ENCODE measurements around the gene MED7. TPM values are rescaled to one million over a fixed set of nuclear protein-coding genes. Genes with fewer than 3 reads are reported as not detected.

Gene MED7
- total RNA-seq, 2 experiments from 2014 or later: 7.0 to 8.7 TPM

DNA sequence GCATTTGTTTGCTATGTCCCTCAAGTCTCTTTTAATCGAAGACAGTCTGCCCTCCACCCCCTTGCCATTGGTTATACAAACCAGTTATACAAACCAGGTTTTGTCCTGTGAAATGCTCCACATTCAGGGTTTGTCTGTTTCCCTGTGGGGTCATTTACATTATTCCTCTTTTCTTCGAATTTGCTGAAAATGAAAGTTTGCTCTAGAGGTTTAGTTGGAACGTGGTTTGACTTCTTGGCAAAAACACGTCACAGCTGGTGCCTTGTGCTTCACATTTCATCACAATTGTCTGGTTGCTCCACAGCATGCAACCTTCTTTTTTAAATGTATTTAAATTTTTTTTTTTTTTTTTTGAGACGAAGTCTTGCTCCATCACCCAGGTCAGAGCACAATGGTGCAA lies 29.7 kb downstream of the MED7 start:
- CTCF ChIA-PET: no interaction called here
- ATAC-seq (ENCODE audit: poor library complexity): no peak
- Histone ChIP-seq H3K27me3 (ENCODE audit: control insufficient read depth in 1 of 2, insufficient read depth in 2 of 2, low read length in 2 of 2) (no peaks in the 10 kb centered on the region), H3K4me3 (ENCODE audit: low read length) (no peak overlapping the region), H3K9me3 (ENCODE audit: control insufficient read depth in 1 of 2, insufficient read depth in 1 of 2, low read length in 2 of 2) (no peaks in the 10 kb centered on the region), H3K27ac (ENCODE audit: low read depth in 1 of 2, low read length in 2 of 2) (no peak overlapping the region), H3K4me1 (ENCODE audit: insufficient read depth, low read length) (peaks cover 22% of the 10 kb centered on the region), H3K36me3 (ENCODE audit: insufficient read depth, low read length) (no peaks in the 10 kb centered on the region)
- Mint-ChIP-seq H3K4me3 (no peak overlapping the region), H3K4me1 (ENCODE audit: low read depth) (peaks cover 36% of the 10 kb centered on the region), H3K27me3 (no peaks in the 10 kb centered on the region), H3K27ac (no peak overlapping the region), H3K9me3 (no peaks in the 10 kb centered on the region), H3K36me3 (ENCODE audit: low read depth) (no peaks in the 10 kb centered on the region)
- TF ChIP-seq, protein P1, sequence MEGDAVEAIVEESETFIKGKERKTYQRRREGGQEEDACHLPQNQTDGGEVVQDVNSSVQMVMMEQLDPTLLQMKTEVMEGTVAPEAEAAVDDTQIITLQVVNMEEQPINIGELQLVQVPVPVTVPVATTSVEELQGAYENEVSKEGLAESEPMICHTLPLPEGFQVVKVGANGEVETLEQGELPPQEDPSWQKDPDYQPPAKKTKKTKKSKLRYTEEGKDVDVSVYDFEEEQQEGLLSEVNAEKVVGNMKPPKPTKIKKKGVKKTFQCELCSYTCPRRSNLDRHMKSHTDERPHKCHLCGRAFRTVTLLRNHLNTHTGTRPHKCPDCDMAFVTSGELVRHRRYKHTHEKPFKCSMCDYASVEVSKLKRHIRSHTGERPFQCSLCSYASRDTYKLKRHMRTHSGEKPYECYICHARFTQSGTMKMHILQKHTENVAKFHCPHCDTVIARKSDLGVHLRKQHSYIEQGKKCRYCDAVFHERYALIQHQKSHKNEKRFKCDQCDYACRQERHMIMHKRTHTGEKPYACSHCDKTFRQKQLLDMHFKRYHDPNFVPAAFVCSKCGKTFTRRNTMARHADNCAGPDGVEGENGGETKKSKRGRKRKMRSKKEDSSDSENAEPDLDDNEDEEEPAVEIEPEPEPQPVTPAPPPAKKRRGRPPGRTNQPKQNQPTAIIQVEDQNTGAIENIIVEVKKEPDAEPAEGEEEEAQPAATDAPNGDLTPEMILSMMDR (IDR thresholded peaks at IDR 0.05): no peak
- peak in 3 of 14 experiments; percentile 10 to 45 (median 29) for DNase-seq
- intact Hi-C loops (cut with DNase I, micrococcal nuclease): no loop called here
- POLR2A ChIA-PET: no interaction called here

DNA sequence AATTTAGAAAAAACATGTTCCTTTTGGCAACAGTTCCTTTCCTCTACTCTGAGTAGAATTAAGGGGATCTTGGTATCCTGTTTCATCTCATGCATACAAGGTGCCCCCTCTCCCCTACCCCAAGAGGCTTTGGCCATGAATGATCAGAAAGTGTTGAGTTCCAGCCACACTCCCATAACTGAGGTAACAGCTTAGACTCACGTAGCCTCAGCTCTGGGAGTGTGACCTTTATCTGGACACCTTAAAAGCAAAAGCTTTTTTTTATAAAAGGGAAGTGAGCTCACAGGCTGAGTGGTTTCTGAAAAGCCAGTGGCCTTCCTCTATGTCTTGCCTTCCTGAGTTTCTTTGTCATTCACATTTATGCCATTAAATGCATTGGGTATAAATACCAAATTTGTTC lies 32.9 kb downstream of the MED7 start:
- Histone ChIP-seq H3K36me3 (ENCODE audit: insufficient read depth, low read length) (no peaks in the 10 kb centered on the region), H3K27ac (ENCODE audit: low read depth in 1 of 2, low read length in 2 of 2) (peak overlapping the region; percentile 42 to 81), H3K9me3 (ENCODE audit: control insufficient read depth in 1 of 2, insufficient read depth in 1 of 2, low read length in 2 of 2) (no peaks in the 10 kb centered on the region), H3K4me3 (ENCODE audit: low read length) (peak overlapping the region; percentile 40), H3K27me3 (ENCODE audit: control insufficient read depth in 1 of 2, insufficient read depth in 2 of 2, low read length in 2 of 2) (no peaks in the 10 kb centered on the region), H3K4me1 (ENCODE audit: insufficient read depth, low read length) (peaks cover 34% of the 10 kb centered on the region)
- CTCF ChIA-PET: no interaction called here
- POLR2A ChIA-PET: interaction anchor here (1.0 to 3.1 kb wide), 3 partner anchors 22 to 196 kb away, joined by 3 to 30 read pairs (median 4); partner anchors contain the start of gene MED7
- Mint-ChIP-seq H3K27me3 (no peaks in the 10 kb centered on the region), H3K4me1 (ENCODE audit: low read depth) (peaks cover 34% of the 10 kb centered on the region), H3K36me3 (ENCODE audit: low read depth) (no peaks in the 10 kb centered on the region), H3K4me3 (peak overlapping the region; percentile 75), H3K27ac (peak overlapping the region; percentile 87), H3K9me3 (no peaks in the 10 kb centered on the region)
- peak; percentile 37 for ATAC-seq (ENCODE audit: poor library complexity)
- TF ChIP-seq, protein P1 (IDR thresholded peaks at IDR 0.05): no peak
- peak in 4 of 14 experiments; percentile 35 to 76 (median 44) for DNase-seq
- intact Hi-C loops (cut with DNase I, micrococcal nuclease): no loop called here

DNA sequence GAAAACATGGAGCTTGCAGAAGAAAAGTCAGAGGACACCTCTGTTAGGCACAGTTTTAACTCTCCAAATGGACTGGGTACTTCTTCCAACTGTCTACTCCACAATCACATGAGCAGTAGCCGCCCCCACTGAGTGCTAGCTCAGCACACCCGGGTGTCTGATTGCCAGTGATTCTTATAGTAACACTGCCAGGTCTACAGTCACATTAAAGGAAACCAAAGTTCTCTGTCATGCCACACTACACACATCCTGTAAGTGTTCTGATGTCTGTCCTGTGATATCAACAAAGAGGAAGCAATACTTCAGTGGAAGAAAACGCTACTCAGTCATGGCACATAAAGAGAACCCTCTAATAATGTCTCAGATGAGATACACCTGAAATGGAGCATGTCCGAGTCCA lies 33.7 kb downstream of the MED7 start, which contains the start of gene HAVCR2:
HAVCR2 (minus strand) TSS at position 69 of the 400 bp plus-strand sequence; CDS start at position 8, 61 bp downstream.
- POLR2A ChIA-PET: interaction anchor here (0.9 to 3.1 kb wide), 3 partner anchors 33 to 198 kb away, joined by 4 to 30 read pairs (median 5); partner anchors contain the start of gene MED7
- H3K36me3 Mint-ChIP-seq (ENCODE audit: low read depth): peaks cover 2% of the 10 kb centered on the region
- H3K9me3 Mint-ChIP-seq: no peaks in the 10 kb centered on the region
- Histone ChIP-seq H3K9me3 (ENCODE audit: control insufficient read depth in 1 of 2, insufficient read depth in 1 of 2, low read length in 2 of 2) (no peaks in the 10 kb centered on the region), H3K27me3 (ENCODE audit: control insufficient read depth in 1 of 2, insufficient read depth in 2 of 2, low read length in 2 of 2) (no peaks in the 10 kb centered on the region), H3K27ac (ENCODE audit: low read depth in 1 of 2, low read length in 2 of 2) (peak within 1 kb of the TSS; percentile 42 to 81), H3K4me3 (ENCODE audit: low read length) (peak within 1 kb of the TSS; percentile 40), H3K4me1 (ENCODE audit: insufficient read depth, low read length) (peaks cover 34% of the 10 kb centered on the region), H3K36me3 (ENCODE audit: insufficient read depth, low read length) (no peaks in the 10 kb centered on the region)
- no peaks in the 10 kb centered on the region for H3K27me3 Mint-ChIP-seq
- H3K27ac Mint-ChIP-seq: peak within 1 kb of the TSS; percentile 87
- CTCF ChIA-PET: no interaction called here
- DNase-seq (peak; percentile 2 to 86 (median 36)), ATAC-seq (ENCODE audit: poor library complexity) (peak; percentile 94)
- intact Hi-C loops (cut with DNase I, micrococcal nuclease): no loop called here
- peak within 1 kb of the TSS; percentile 84 for H3K4me3 Mint-ChIP-seq
- peaks cover 34% of the 10 kb centered on the region for H3K4me1 Mint-ChIP-seq (ENCODE audit: low read depth)
- TF ChIP-seq, protein P1 (IDR thresholded peaks at IDR 0.05): no peak

Data from CD4-positive, alpha-beta T cell (primary cell).